Testis (tissue), 2 donors: ENCODE results near the gene RAB3IP.

ENCODE experiments used
- POLR2A ChIP-seq: fragments of 450-650 bp; IDR thresholded peaks from one replicate; pipeline ENCODE4 v1.6.1; 2017; ENCODE audit warnings: antibody characterized with exemption, mild to moderate bottlenecking, moderate library complexity
- TF ChIP-seq, protein P1 (sequence below), 3 experiments: fragments of 450-650 bp in 2 of 3; fragments of 200-600 bp in 1 of 3; sonication (generic) in 1 of 3; IDR thresholded peaks; one replicate each; pipeline ENCODE4 v1.5.1; 2016 to 2019; ENCODE audit warnings: antibody characterized with exemption in 3 of 3, mild to moderate bottlenecking in 2 of 3, moderate library complexity in 1 of 3

DNA sequence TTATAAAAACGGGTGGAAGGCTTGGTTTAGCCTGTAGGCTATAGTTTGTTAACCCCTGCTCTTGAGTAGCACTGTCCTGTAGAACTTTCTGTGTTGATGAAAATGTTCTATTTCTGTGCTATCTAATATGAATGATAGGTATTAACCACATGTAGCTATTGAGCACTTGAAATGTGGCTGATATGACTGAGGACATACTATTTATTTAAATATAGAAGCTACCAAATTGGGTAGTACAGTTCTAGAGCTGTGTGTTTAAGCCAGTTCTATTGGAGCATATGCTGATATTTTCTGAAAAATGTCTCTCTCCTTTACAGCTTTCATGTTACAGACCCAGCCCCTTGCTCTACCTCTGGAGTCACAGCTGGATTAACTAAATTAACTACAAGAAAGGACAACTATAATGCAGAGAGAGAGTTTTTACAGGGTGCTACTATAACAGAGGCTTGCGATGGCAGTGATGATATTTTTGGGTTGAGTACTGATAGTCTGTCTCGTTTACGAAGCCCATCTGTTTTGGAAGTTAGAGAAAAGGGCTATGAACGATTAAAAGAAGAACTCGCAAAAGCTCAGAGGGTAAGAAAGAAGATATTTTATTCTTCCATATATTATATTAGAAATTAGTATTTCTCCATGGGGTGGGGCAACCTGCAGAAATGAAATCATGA is 17.6 kb downstream of the RAB3IP start:
- TF ChIP-seq, protein P1, sequence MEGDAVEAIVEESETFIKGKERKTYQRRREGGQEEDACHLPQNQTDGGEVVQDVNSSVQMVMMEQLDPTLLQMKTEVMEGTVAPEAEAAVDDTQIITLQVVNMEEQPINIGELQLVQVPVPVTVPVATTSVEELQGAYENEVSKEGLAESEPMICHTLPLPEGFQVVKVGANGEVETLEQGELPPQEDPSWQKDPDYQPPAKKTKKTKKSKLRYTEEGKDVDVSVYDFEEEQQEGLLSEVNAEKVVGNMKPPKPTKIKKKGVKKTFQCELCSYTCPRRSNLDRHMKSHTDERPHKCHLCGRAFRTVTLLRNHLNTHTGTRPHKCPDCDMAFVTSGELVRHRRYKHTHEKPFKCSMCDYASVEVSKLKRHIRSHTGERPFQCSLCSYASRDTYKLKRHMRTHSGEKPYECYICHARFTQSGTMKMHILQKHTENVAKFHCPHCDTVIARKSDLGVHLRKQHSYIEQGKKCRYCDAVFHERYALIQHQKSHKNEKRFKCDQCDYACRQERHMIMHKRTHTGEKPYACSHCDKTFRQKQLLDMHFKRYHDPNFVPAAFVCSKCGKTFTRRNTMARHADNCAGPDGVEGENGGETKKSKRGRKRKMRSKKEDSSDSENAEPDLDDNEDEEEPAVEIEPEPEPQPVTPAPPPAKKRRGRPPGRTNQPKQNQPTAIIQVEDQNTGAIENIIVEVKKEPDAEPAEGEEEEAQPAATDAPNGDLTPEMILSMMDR (IDR thresholded peaks at IDR 0.05): no peak
- no peak for TF ChIP-seq POLR2A
